K562 treated with DMSO at 1 percent for 12 hours (cell line): Measurements from ENCODE around the gene RHEX. TPM values are rescaled to one million over a fixed set of nuclear protein-coding genes. Genes with fewer than 3 reads are reported as not detected.

ENCODE experiments used
- total RNA-seq: library from RNA; unstranded; fragments of 300-600 nt; gene quantifications from 2 replicates; pipeline ENCODE4 v1.2.3, GENCODE V29; 2022; ENCODE audit not compliant: insufficient read depth

Gene RHEX, protein sequence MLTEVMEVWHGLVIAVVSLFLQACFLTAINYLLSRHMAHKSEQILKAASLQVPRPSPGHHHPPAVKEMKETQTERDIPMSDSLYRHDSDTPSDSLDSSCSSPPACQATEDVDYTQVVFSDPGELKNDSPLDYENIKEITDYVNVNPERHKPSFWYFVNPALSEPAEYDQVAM
- total RNA-seq = not detected in 2 replicates

DNA sequence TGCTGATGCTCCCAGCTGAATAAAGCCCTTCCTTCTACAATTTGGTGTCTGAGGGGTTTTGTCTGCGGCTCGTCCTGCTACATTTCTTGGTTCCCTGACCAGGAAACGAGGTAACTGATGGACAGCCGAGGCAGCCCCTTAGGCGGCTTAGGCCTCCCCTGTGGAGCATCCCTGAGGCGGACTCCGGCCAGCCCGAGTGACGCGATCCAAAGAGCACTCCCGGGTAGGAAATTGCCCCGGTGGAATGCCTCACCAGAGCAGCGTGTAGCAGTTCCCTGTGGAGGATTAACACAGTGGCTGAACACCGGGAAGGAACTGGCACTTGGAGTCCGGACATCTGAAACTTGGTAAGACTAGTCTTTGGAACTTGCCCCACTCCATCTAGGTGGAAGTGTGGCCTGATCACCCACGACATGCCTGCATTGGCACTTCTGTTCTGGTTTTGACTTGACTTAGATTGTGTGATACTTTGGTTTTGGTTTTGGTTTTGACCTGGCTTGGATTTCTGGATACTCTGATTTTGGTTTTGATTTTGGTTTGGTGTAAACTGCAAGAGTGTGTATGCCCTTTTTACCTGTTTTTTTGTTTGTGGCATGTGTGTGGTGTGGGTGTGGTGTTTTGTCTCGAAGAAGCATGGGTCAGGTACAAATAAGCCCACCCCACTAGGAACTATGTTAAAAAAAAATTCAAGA is at the start of gene RHEX:
RHEX (plus strand) TSS at position 255 of the 692 bp plus-strand sequence. CDS start 44,656 bp downstream, outside the sequence.

DNA sequence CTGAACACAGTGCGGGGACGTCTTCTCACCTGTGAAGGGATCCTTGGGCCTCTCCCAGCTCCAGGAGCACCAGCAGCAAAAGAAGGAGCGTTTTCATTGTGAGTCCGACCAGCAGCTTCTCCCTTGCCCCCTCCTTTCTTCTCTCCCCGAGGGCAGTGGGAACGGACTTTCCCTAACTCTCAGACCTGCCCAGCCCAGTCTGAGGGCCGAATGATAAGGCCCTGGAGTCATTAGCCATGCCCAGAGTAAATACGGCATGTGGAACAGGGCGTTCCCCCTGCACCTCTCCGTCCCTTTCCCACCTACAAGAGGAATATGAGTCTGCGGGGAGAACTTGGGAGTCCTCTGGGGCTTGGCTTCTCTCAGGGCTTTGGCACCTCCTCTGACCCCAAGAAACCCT is 29.3 kb upstream of the RHEX start, which contains the start of gene CTSE:
CTSE (minus strand) TSS at position 201 of the 400 bp plus-strand sequence; CDS start at position 97, 104 bp downstream.

DNA sequence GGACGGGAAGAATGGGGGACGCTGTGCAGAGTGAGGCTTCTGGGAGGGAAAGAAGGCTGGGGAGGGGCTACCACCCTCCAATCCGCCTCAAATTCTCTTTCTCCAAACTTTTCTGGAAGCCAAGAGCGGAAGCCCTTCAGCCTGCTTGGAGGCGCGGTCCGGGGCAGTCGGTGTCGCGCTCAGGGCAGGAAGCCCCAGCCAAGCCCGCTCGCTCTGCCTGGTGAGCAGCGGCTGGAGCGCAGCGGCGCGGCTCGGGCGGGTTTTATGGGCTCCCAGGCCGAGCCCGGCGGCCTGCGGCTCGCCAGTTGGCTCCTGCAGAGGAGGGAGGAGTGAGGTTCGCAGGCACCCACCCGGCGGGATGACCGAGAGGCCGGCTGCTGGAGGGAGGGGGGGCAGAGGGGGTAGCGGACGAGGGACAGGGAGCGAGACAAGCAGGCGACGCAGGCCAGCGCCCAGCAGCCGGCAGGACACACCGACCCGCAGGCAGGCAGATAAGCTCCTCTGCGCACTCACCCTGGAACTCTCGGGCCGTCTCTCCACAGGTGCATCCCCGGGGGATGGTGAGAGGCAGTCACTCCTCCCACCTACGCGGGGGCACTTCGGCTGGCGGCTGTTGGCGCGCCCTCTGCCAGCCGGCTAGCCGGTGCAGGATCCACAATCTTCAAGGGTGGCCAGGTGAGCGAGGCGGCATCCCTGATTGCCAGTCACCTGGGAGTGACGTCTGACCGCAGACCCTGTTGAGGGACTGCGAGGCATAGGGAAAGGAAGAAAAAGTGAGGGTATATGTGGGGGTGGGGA is 64.4 kb downstream of the RHEX start, which contains the start of gene AVPR1B:
AVPR1B (minus strand) TSS at position 238 of the 798 bp plus-strand sequence. CDS start 498 bp downstream, outside the sequence.

Other genes starting within 250 kb of the RHEX start
- 2.6 and 12.2 TPM in 2 replicates for gene SLC41A1, start 240.0 kb upstream of the RHEX start, total RNA-seq
- not detected in 2 replicates for gene PM20D1, start 203.0 kb upstream of the RHEX start, total RNA-seq
- gene SLC26A9, start 109.7 kb upstream of the RHEX start, total RNA-seq = 0.14 TPM in 1 of 2 replicates, not detected in the other
- gene RAB7B, start 49.8 kb upstream of the RHEX start, total RNA-seq = not detected in 2 replicates
- gene CTSE, start 29.3 kb upstream of the RHEX start, total RNA-seq = not detected in 2 replicates
- gene AVPR1B, start 64.2 kb downstream of the RHEX start, total RNA-seq = not detected in 2 replicates
- gene FAM72A, start 149.7 kb downstream of the RHEX start, total RNA-seq = 9.0 and 19.5 TPM in 2 replicates
- gene SRGAP2, start 150.4 kb downstream of the RHEX start, total RNA-seq = 16.1 and 67.9 TPM in 2 replicates